Sciatic nerve (tissue), 1 donor: Measurements from ENCODE around the gene COL16A1. TPM values are rescaled to one million over a fixed set of nuclear protein-coding genes. Genes with fewer than 3 reads are reported as not detected.

Experiments used
- total RNA-seq: library from RNA; stranded (reverse); fragmentation: NEBNext Ultra II Directional; extraction: Animal tissue kit (Norgen Biotek cat#: 25700); gene quantifications from one replicate; pipeline ENCODE4 v1.2.1, GENCODE V29; 2021
- donor health status: DM: no; HTN: no; CAD: no.

COL16A1 gene
- total RNA-seq, 1 donor from 2014 or later = 179 TPM

Other genes with a start within 250 kb of the COL16A1 start
- gene TINAGL1, start 127.5 kb downstream of the COL16A1 start, total RNA-seq = 91.9 TPM
- 0.31 TPM for gene HCRTR1, start 86.3 kb downstream of the COL16A1 start, total RNA-seq
- 56.7 TPM for gene PEF1, start 59.1 kb downstream of the COL16A1 start, total RNA-seq
- gene ADGRB2, start 60.3 kb upstream of the COL16A1 start, total RNA-seq = 5.2 TPM
- gene SPOCD1, start 112.0 kb upstream of the COL16A1 start, total RNA-seq = 1.3 TPM
- 256 TPM for gene PTP4A2, start 234.4 kb upstream of the COL16A1 start, total RNA-seq